Spleen (tissue), 11 donors: ENCODE measurements around the gene PPP1R12B. TPM values are rescaled to one million over a fixed set of nuclear protein-coding genes. Genes with fewer than 3 reads are reported as not detected.
"Not testable (repeated sequence)": the region's sequence is repeated elsewhere in the genome, so short reads cannot be mapped to it uniquely, and the experiment has no call there.

Experiments
- DNase-seq: peaks from one replicate; pipeline ENCODE4 v3.0.0-alpha.2; 2020
- H3K27ac ChIP-seq, 8 donors: fragments of 200-600 bp; sonication (generic) in 7 of 8; 1 replicate in 4 of 8; 2 replicates in 4 of 8; pipeline versions ENCODE4 v1.5.0 to v1.8.0; 2016 to 2021; ENCODE audit warnings: inconsistent platforms in 4 of 8, mild to moderate bottlenecking in 4 of 8, moderate library complexity in 1 of 8
- H3K27me3 ChIP-seq, 7 donors: fragments of 200-600 bp; sonication (generic) in 6 of 7; replicated peaks in 1 of 7; 1 replicate in 4 of 7; 2 replicates in 3 of 7; pipeline versions ENCODE4 v1.5.0 to v1.8.0; 2016 to 2021; ENCODE audit warnings: inconsistent platforms in 3 of 7, mild to moderate bottlenecking in 1 of 7
- H3K36me3 ChIP-seq, 6 donors: fragments of 200-600 bp; sonication (generic) in 5 of 6; 1 replicate in 4 of 6; 2 replicates in 2 of 6; pipeline versions ENCODE4 v1.5.0 to v1.8.0; 2016 to 2021; ENCODE audit warnings: inconsistent platforms in 2 of 6
- H3K4me1 ChIP-seq, 6 donors: fragments of 200-600 bp; sonication (generic) in 5 of 6; 1 replicate in 3 of 6; 2 replicates in 3 of 6; pipeline versions ENCODE4 v1.5.0 to v1.8.0; 2016 to 2021; ENCODE audit warnings: inconsistent platforms in 3 of 6
- H3K4me3 ChIP-seq, 8 donors: fragments of 200-600 bp; sonication (generic) in 7 of 8; 1 replicate in 4 of 8; 2 replicates in 4 of 8; pipeline versions ENCODE4 v1.5.0 to v1.8.0; 2016 to 2021; ENCODE audit warnings: inconsistent platforms in 4 of 8, mild to moderate bottlenecking in 4 of 8, moderate library complexity in 2 of 8
- H3K9me3 ChIP-seq, 8 donors: fragments of 200-600 bp; sonication (generic) in 7 of 8; 1 replicate in 4 of 8; 2 replicates in 4 of 8; pipeline versions ENCODE4 v1.5.0 to v1.8.0; 2016 to 2021; ENCODE audit warnings: inconsistent platforms in 4 of 8
- CTCF ChIP-seq, 11 experiments: fragments of 200-600 bp in 7 of 11; fragments of 450-650 bp in 4 of 11; sonication (generic) in 4 of 11; IDR thresholded peaks in 8 of 11; conservative IDR thresholded peaks in 3 of 11; 1 replicate in 7 of 11; 2 replicates in 4 of 11; pipeline versions ENCODE4 v1.4.0 to v1.8.0; 2016 to 2021; ENCODE audit warnings: antibody characterized with exemption in 11 of 11, inconsistent platforms in 4 of 11, mild to moderate bottlenecking in 1 of 11
- POLR2A ChIP-seq, 3 donors: fragments of 450-650 bp; IDR thresholded peaks; one replicate each; pipeline ENCODE4 v1.5.1; 2017; ENCODE audit warnings: antibody characterized with exemption in 3 of 3, mild to moderate bottlenecking in 1 of 3
- POLR2AphosphoS5 ChIP-seq, 3 donors: sonication (generic); formaldehyde crosslinking; IDR thresholded peaks; one replicate each; pipeline ENCODE4 v1.5.1; 2017; ENCODE audit warnings: antibody characterized with exemption in 3 of 3
- WGBS, 5 donors: extraction: QIAGEN DNeasy Blood & Tissue Kit in 3 of 5; methylation state at CpG; one replicate each; pipeline versions ENCODE4 v1.1.5 to v1.1.7; 2013 to 2018; 5-methylcytosine and 5-hydroxymethylcytosine counted together
- intact Hi-C: fragments of 100-400 bp; cut with DNase I; formaldehyde crosslinking; loops from one replicate; pipeline ENCODE4 v1.15.0; 2023; ENCODE audit warnings: low total_unique reads
- polyA plus RNA-seq, 3 donors: library from polyadenylated mRNA; stranded (reverse); fragments of 200-250 nt; gene quantifications; one replicate each; pipeline ENCODE4 v1.2.1, GENCODE V29; 2013
- total RNA-seq, 7 donors: library from RNA; depleted of rRNA in 3 of 7; stranded (reverse); fragments of >200 nt in 3 of 7; fragmentation: NEBNext Ultra II Directional in 4 of 7; extraction: Animal tissue kit (Norgen Biotek cat#: 25700) in 4 of 7; gene quantifications; one replicate each; pipeline versions ENCODE4 v1.1.0 to v1.2.1, GENCODE V29; 2016 to 2021
- donor health status: healthy with polysubstance abuse.
- donor health status: DM: no; HTN: no; CAD: no; lungs with moderate emphysema.
- donor health status: DM: no; HTN: no; CAD: no.
- donor health status: Bipolar disorder and iron deficiency.
- donor health status: healthy.
- donor health status: DM: no; HTN: no; CAD: no.
- donor health status: DM: yes; HTN: yes; CAD: no.

PPP1R12B gene
- total and polyA plus RNA-seq, 10 donors = 2.4 to 124 (median 73.7) TPM

- no peaks in the 10 kb centered on the region for H3K9me3 ChIP-seq
- WGBS, 5 donors = 91 to 97% (median 93%) methylated on average over 2 of the region's 2 CpGs
- DNase-seq = no peak
- H3K27ac ChIP-seq = no peak overlapping the region
- H3K4me1 ChIP-seq = peaks cover 0 to 27% (median 0%) of the 10 kb centered on the region in 6 donors
- intact Hi-C loops = no loop called here
- no peak for TF ChIP-seq CTCF (IDR thresholded peaks at IDR 0.05 in 8 of 11, conservative IDR thresholded peaks at IDR 0.05 in 3 of 11)
- no peak for TF ChIP-seq POLR2AphosphoS5 (IDR thresholded peaks at IDR 0.05)
- no peak for TF ChIP-seq POLR2A (IDR thresholded peaks at IDR 0.05)
- no peaks in the 10 kb centered on the region for H3K27me3 ChIP-seq
- no peak overlapping the region for H3K4me3 ChIP-seq
- H3K36me3 ChIP-seq = peaks cover 0 to 4% (median 0%) of the 10 kb centered on the region in 6 donors
These were observed 173.4 kb downstream of the PPP1R12B start for GRCh38 chr1:202521886-202522285.

DNA sequence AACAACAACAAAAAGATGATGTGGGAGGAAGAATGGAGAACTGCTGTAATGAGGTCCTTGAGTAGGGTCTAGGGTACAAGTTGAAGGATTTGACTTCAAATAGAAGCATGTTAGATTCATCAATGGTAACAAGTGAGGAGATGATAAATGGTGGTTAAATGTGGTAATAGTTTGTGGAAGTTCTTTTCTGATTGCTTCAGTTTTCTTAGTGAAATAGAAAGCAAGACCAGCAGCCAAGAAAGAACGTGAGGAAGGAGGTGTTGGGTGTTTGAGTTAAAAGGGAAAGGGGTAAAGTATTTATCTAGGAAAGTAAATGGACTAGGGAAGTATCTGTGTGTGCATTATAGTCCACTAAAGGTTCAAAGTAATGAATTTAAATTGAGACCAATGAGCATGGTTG, 177.6 kb downstream of the PPP1R12B start:
- H3K4me1 ChIP-seq = peaks cover 0 to 20% (median 4%) of the 10 kb centered on the region in 6 donors
- H3K27ac ChIP-seq, DNase-seq, H3K27me3 ChIP-seq, H3K4me3 ChIP-seq, H3K9me3 ChIP-seq, intact Hi-C loops, H3K36me3 ChIP-seq: not testable (repeated sequence)
- 33 to 52% (median 45%) methylated on average over 1 of the region's 1 CpG for WGBS, 5 donors

DNA sequence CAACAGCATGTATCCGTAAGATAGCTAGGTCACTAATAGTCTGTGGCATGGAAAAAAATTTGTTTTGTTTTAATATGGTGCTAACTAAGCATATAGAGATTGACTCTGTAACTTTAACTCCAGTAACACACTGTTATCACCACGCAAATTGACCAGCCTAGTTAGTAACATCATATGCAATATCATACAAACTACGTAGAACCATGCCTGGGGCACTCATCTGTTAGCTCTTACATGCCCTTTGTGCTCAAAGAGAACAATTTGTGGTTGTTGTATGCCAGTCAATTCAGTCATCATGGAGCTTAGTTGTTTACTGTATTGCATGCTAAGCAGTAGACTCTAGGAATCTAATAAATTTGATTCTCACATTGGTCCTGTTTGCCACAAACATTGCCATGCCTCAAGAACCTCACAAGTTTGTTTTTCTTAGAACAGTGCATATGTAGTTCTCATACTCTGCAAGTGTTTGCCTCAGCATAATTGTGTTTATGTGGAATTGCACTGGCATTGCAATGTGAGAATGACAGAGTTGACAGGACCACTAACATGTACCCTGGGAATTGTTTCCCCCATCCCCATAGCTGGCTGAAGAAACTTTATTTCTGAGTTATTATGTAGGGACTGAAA, 179.7 kb downstream of the PPP1R12B start:
- H3K9me3 ChIP-seq, H3K27ac ChIP-seq, DNase-seq, intact Hi-C loops, H3K27me3 ChIP-seq, H3K4me3 ChIP-seq, H3K36me3 ChIP-seq: not testable (repeated sequence)
- WGBS, 5 donors = 89 to 100% (median 94%) methylated on average over 2 to 3 of the region's 3 CpGs
- peaks cover 0 to 25% (median 10%) of the 10 kb centered on the region in 6 donors for H3K4me1 ChIP-seq

DNA sequence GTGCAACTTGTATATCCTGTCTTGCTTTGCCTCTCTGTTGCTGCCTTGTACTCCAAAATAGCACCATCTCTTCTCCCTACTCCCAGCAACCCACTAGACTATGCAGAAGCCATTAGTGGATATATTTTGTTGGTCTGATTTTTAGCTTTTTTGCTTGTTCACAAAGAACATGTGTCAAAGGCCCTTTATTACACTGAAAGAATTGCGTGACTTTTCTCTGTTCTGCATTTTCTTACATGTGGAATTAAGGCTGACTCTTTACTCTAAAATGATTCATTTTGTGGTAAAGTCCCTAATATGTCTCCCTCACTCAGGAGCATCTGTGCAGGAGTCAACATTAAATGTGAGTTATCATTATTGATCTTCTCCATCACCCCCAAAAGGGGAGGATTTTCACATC, 182.2 kb downstream of the PPP1R12B start:
- peak overlapping the region in 2 of 8 donors; percentile 46 to 51 for H3K27ac ChIP-seq
- H3K4me1 ChIP-seq = peaks cover 0 to 25% (median 10%) of the 10 kb centered on the region in 6 donors
- H3K27me3 ChIP-seq, H3K36me3 ChIP-seq, H3K4me3 ChIP-seq, intact Hi-C loops, DNase-seq, H3K9me3 ChIP-seq: not testable (repeated sequence)
- 68 to 74% (median 71%) methylated on average over 1 of the region's 1 CpG for WGBS, 5 donors

DNA sequence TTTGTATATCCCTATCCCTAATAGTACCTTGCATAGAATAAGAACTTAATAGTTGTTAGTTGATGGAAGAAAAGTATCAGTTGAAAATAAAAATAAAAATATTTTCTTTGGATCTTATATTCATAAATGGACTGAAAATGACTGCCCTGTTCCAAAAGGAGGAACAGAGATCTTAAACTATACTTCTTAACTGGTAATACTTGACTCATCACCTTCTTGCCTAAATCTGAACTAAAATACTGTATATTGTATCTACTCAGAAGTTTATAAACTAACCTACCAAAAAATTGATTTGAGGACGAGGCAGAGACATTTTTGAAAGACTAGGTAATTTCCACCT, 182.9 kb downstream of the PPP1R12B start:
- Histone ChIP-seq H3K4me1 (peaks cover 0 to 25% (median 10%) of the 10 kb centered on the region in 6 donors), H3K4me3 (no peak overlapping the region), H3K36me3 (no peaks in the 10 kb centered on the region), H3K27ac (peak overlapping the region in 6 of 8 donors; percentile 46 to 62 (median 54)), H3K27me3 (no peaks in the 10 kb centered on the region), H3K9me3 (no peaks in the 10 kb centered on the region)
- intact Hi-C loops = no loop called here
- DNase-seq = no peak
- TF ChIP-seq CTCF (IDR thresholded peaks at IDR 0.05 in 8 of 11, conservative IDR thresholded peaks at IDR 0.05 in 3 of 11) (no peak), POLR2A (IDR thresholded peaks at IDR 0.05) (no peak), POLR2AphosphoS5 (IDR thresholded peaks at IDR 0.05) (no peak)
- WGBS, 5 donors = 78 to 97% (median 84%) methylated on average over 1 of the region's 1 CpG

GRCh38 chr1:202531812-202532616, 183.5 kb downstream of the PPP1R12B start:
- peaks cover 0 to 25% (median 10%) of the 10 kb centered on the region in 6 donors for H3K4me1 ChIP-seq
- H3K4me3 ChIP-seq, H3K36me3 ChIP-seq, H3K9me3 ChIP-seq, H3K27me3 ChIP-seq, DNase-seq, intact Hi-C loops: not testable (repeated sequence)
- H3K27ac ChIP-seq = peak overlapping the region in 6 of 8 donors; percentile 46 to 62 (median 54)
- 53 to 69% (median 63%) methylated on average over 6 of the region's 6 CpGs for WGBS, 5 donors
